Uterus (tissue), 4 donors: ENCODE measurements around the gene ABCC4. TPM values are rescaled to one million over a fixed set of nuclear protein-coding genes. Genes with fewer than 3 reads are reported as not detected.

Experiments used
- DNase-seq, 2 donors: peaks; one replicate each; pipeline ENCODE4 v3.0.0-alpha.2; 2019 to 2020
- H3K27ac ChIP-seq, 2 donors: fragments of 200-600 bp; sonication (generic); 1 replicate in 1 of 2; 2 replicates in 1 of 2; pipeline ENCODE4 v1.5.1; 2016 to 2018
- H3K27me3 ChIP-seq, 2 donors: fragments of 200-600 bp; sonication (generic); one replicate each; pipeline ENCODE4 v1.5.1; 2018 to 2019; ENCODE audit warnings: control low read depth in 1 of 2
- H3K36me3 ChIP-seq, 2 donors: fragments of 200-600 bp; sonication (generic); one replicate each; pipeline ENCODE4 v1.5.1; 2019; ENCODE audit warnings: control low read depth in 1 of 2
- H3K4me1 ChIP-seq, 2 donors: fragments of 200-600 bp; sonication (generic); one replicate each; pipeline ENCODE4 v1.5.1; 2018 to 2019; ENCODE audit warnings: control low read depth in 1 of 2
- H3K4me3 ChIP-seq, 2 donors: fragments of 200-600 bp; sonication (generic); 1 replicate in 1 of 2; 2 replicates in 1 of 2; pipeline ENCODE4 v1.5.1; 2018 to 2019; ENCODE audit warnings: mild to moderate bottlenecking in 1 of 2
- H3K9me3 ChIP-seq, 2 donors: fragments of 200-600 bp; sonication (generic); one replicate each; pipeline ENCODE4 v1.5.1; 2019; ENCODE audit warnings: control low read depth in 1 of 2
- POLR2A ChIP-seq, 2 donors: fragments of 450-650 bp; IDR thresholded peaks; one replicate each; pipeline ENCODE4 v1.6.1; 2016; ENCODE audit warnings: antibody characterized with exemption in 2 of 2, mild to moderate bottlenecking in 1 of 2, moderate library complexity in 1 of 2
- intact Hi-C: fragments of 100-400 bp; cut with DNase I; formaldehyde crosslinking; loops from one replicate; pipeline ENCODE4 v1.15.1; 2023; ENCODE audit warnings: low total_unique reads
- total RNA-seq, 4 donors: library from RNA; depleted of rRNA in 3 of 4; stranded (reverse); fragments of >200 nt in 3 of 4; gene quantifications; one replicate each; pipeline versions ENCODE4 v1.1.0 to v1.2.4, GENCODE V29; 2014 to 2023
- TF ChIP-seq, protein P1 (sequence below), 4 experiments: fragments of 200-600 bp in 2 of 4; fragments of 450-650 bp in 2 of 4; sonication (generic) in 2 of 4; IDR thresholded peaks; one replicate each; pipeline ENCODE4 v1.5.1; 2016 to 2019; ENCODE audit warnings: antibody characterized with exemption in 4 of 4, mild to moderate bottlenecking in 2 of 4, moderate library complexity in 1 of 4
- donor health status: DM: yes; HTN: yes; CAD: no.

Gene ABCC4
- total RNA-seq, 4 donors from 2014 or later = 13.8 to 37.7 (median 25.3) TPM

GRCh38 chr13:95239283-95239682 lies 62.0 kb downstream of the ABCC4 start:
- Histone ChIP-seq H3K36me3 (no peaks in the 10 kb centered on the region), H3K27ac (no peak overlapping the region), H3K4me3 (no peak overlapping the region), H3K27me3 (no peaks in the 10 kb centered on the region), H3K9me3 (no peaks in the 10 kb centered on the region), H3K4me1 (no peaks in the 10 kb centered on the region)
- TF ChIP-seq, protein P1, sequence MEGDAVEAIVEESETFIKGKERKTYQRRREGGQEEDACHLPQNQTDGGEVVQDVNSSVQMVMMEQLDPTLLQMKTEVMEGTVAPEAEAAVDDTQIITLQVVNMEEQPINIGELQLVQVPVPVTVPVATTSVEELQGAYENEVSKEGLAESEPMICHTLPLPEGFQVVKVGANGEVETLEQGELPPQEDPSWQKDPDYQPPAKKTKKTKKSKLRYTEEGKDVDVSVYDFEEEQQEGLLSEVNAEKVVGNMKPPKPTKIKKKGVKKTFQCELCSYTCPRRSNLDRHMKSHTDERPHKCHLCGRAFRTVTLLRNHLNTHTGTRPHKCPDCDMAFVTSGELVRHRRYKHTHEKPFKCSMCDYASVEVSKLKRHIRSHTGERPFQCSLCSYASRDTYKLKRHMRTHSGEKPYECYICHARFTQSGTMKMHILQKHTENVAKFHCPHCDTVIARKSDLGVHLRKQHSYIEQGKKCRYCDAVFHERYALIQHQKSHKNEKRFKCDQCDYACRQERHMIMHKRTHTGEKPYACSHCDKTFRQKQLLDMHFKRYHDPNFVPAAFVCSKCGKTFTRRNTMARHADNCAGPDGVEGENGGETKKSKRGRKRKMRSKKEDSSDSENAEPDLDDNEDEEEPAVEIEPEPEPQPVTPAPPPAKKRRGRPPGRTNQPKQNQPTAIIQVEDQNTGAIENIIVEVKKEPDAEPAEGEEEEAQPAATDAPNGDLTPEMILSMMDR (IDR thresholded peaks at IDR 0.05) = no peak
- TF ChIP-seq POLR2A (IDR thresholded peaks at IDR 0.05) = no peak
- DNase-seq = no peak
- intact Hi-C loops = no loop called here

DNA sequence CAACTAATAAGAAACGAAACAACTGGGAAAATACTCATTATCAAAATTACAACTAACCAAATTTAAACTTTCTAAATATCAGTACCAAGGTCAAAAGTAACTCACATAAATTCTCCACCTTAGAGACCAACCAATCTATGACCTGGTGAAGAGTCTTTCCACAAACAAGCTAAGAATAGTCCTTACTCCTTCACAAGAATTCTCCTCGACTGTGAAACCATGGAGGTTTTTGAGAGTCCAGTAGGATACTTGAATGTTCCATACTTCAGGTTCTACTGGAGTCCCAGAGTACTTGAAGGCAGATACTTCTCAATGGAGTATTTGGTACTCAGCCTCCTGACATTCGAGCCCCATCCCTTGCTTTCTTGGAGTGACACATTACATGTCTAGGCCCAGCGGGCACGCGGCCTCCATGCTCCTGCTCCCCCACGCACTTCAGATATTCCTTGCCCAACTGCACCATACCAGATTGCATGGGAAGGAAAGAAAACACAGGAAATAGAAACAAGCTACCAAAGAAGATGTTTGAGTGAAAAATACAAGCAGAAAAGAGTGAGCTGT lies 63.9 kb downstream of the ABCC4 start:
- Histone ChIP-seq H3K36me3 (no peaks in the 10 kb centered on the region), H3K9me3 (no peaks in the 10 kb centered on the region), H3K4me3 (no peak overlapping the region), H3K27ac (no peak overlapping the region), H3K4me1 (no peaks in the 10 kb centered on the region), H3K27me3 (no peaks in the 10 kb centered on the region)
- TF ChIP-seq POLR2A (IDR thresholded peaks at IDR 0.05) = no peak
- TF ChIP-seq, protein P1 (IDR thresholded peaks at IDR 0.05) = no peak
- intact Hi-C loops = no loop called here
- DNase-seq = no peak

- TF ChIP-seq POLR2A (IDR thresholded peaks at IDR 0.05) = no peak
- TF ChIP-seq, protein P1 (IDR thresholded peaks at IDR 0.05) = no peak
- intact Hi-C loops = no loop called here
Measured at GRCh38 chr13:95236774-95237173, 64.5 kb downstream of the ABCC4 start.

GRCh38 chr13:95235974-95236373 lies 65.3 kb downstream of the ABCC4 start:
- Histone ChIP-seq H3K27me3 (no peaks in the 10 kb centered on the region), H3K4me3 (no peak overlapping the region), H3K4me1 (no peaks in the 10 kb centered on the region), H3K27ac (no peak overlapping the region), H3K36me3 (no peaks in the 10 kb centered on the region), H3K9me3 (no peaks in the 10 kb centered on the region)
- TF ChIP-seq POLR2A (IDR thresholded peaks at IDR 0.05) = no peak
- TF ChIP-seq, protein P1 (IDR thresholded peaks at IDR 0.05) = no peak
- no peak for DNase-seq
- intact Hi-C loops = no loop called here

More at GRCh38 chr13:95236774-95237173, 64.5 kb downstream of the ABCC4 start:
- H3K36me3 ChIP-seq = no peaks in the 10 kb centered on the region
- H3K27ac ChIP-seq = no peak overlapping the region
- no peaks in the 10 kb centered on the region for H3K4me1 ChIP-seq
- DNase-seq = no peak
- no peaks in the 10 kb centered on the region for H3K27me3 ChIP-seq
- no peak overlapping the region for H3K4me3 ChIP-seq
- no peaks in the 10 kb centered on the region for H3K9me3 ChIP-seq

DNA sequence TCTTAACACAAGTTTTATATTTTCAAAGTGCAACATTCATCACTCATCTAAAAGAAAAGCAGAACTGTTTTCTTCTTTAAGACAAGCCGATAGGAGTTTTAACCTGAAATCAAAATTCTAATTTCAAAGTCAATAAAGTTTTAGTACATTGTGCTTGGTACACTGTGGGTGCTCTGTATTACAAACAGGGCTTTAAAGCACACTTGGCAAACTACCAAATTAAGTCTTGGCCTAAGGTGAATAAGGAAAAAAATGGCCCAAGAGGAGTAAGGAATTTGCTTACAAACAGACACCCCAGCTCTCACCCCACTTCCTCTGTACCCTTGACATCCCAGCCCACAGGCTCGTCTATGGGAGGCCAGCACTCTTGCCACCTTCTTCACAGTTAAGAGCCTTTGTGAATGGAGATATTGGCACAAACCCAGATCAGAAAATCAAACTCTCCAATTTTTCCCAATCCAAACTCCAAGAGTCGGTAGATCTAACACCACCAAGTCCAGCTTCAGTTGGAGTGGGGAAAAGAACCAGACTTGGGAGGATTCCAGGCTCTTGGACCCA lies 66.0 kb downstream of the ABCC4 start:
- H3K27ac ChIP-seq = no peak overlapping the region
- no peak for DNase-seq
- no peaks in the 10 kb centered on the region for H3K9me3 ChIP-seq
- no peaks in the 10 kb centered on the region for H3K36me3 ChIP-seq
- intact Hi-C loops = no loop called here
- H3K4me1 ChIP-seq = no peaks in the 10 kb centered on the region
- no peaks in the 10 kb centered on the region for H3K27me3 ChIP-seq
- no peak for TF ChIP-seq POLR2A (IDR thresholded peaks at IDR 0.05)
- no peak overlapping the region for H3K4me3 ChIP-seq
